Measurements from ENCODE around the gene KCNE1.
"Not testable (repeated sequence)": the region's sequence is repeated elsewhere in the genome, so short reads cannot be mapped to it uniquely, and the experiment has no call there.

Gene KCNE1

GRCh38 chr21:34447018-34447417 lies 65.0 kb downstream of the KCNE1 start:
- not testable (repeated sequence) for H3K27me3 ChIP-seq (ENCODE audit: control insufficient read depth in 2 of 2, insufficient read depth in 2 of 2, low read length in 2 of 2); H3K27ac ChIP-seq (ENCODE audit: low read depth in 2 of 2, low read length in 2 of 2); H3K4me3 ChIP-seq (ENCODE audit: low read length in 2 of 2); H3K9me3 ChIP-seq (ENCODE audit: control insufficient read depth in 2 of 2, low read length in 2 of 2); H3K4me1 ChIP-seq (ENCODE audit: control insufficient read depth in 2 of 2, insufficient read depth in 2 of 2, low read length in 2 of 2); H3K9ac ChIP-seq (ENCODE audit: low read depth in 1 of 2, low read length in 2 of 2); H3K36me3 ChIP-seq (ENCODE audit: control insufficient read depth in 2 of 2, insufficient read depth in 2 of 2, low read length in 2 of 2)

GRCh38 chr21:34443486-34443885 lies 68.5 kb downstream of the KCNE1 start:
- not testable (repeated sequence) for H3K4me1 ChIP-seq (ENCODE audit: control insufficient read depth in 2 of 2, insufficient read depth in 2 of 2, low read length in 2 of 2); H3K36me3 ChIP-seq (ENCODE audit: control insufficient read depth in 2 of 2, insufficient read depth in 2 of 2, low read length in 2 of 2); H3K9me3 ChIP-seq (ENCODE audit: control insufficient read depth in 2 of 2, low read length in 2 of 2)

DNA sequence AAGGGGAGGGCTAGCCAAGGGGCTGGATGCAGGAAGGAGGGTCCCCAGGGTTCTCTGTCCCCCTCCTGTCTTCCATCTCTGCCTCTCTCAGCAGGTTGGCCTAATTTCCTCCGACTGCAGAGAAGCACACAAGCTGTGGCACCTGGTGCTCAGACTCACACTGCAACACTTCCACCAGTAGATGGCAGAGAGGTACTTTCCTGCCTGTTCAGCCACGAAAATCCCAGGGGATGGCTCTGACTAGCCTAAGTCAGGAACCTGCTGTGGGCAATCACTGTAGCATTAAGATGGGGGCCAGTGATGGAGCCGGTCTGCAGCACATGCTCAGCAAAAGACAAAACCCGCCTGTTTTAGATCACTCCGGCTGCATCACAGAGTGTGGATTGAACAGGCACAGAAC lies 82.3 kb downstream of the KCNE1 start:
- H3K36me3 ChIP-seq (ENCODE audit: control insufficient read depth in 2 of 2, insufficient read depth in 2 of 2, low read length in 2 of 2); H3K27me3 ChIP-seq (ENCODE audit: control insufficient read depth in 2 of 2, insufficient read depth in 2 of 2, low read length in 2 of 2); H3K4me3 ChIP-seq (ENCODE audit: low read length in 2 of 2); H3K27ac ChIP-seq (ENCODE audit: low read depth in 2 of 2, low read length in 2 of 2); H3K4me1 ChIP-seq (ENCODE audit: control insufficient read depth in 2 of 2, insufficient read depth in 2 of 2, low read length in 2 of 2); H3K9ac ChIP-seq (ENCODE audit: low read depth in 1 of 2, low read length in 2 of 2); H3K9me3 ChIP-seq (ENCODE audit: control insufficient read depth in 2 of 2, low read length in 2 of 2): not testable (repeated sequence)

More at GRCh38 chr21:34443486-34443885, 68.5 kb downstream of the KCNE1 start:
- not testable (repeated sequence) for H3K27ac ChIP-seq (ENCODE audit: low read depth in 2 of 2, low read length in 2 of 2); H3K9ac ChIP-seq (ENCODE audit: low read depth in 1 of 2, low read length in 2 of 2); H3K4me3 ChIP-seq (ENCODE audit: low read length in 2 of 2); H3K27me3 ChIP-seq (ENCODE audit: control insufficient read depth in 2 of 2, insufficient read depth in 2 of 2, low read length in 2 of 2)

DNA sequence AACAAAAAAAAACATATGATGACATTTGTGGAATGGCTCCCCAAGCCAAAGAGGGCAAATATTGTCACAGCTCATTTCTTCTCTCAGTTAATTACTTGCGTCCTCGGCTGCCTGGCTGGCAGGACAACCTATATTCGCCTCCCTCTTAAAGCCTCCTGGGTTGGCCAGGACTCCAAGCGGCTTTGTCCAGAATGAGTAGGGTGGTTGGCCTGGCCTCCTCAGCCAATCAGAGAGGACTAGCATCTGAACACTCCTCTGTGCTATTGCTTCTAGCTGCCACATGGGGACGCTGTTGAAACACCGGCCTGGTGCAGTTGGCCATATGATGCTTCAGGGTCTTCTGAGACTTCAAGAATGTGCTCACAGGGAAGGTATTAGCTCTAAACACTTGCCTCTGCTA lies 83.6 kb downstream of the KCNE1 start:
- H3K4me3 ChIP-seq (ENCODE audit: low read length in 2 of 2); H3K36me3 ChIP-seq (ENCODE audit: control insufficient read depth in 2 of 2, insufficient read depth in 2 of 2, low read length in 2 of 2); H3K9ac ChIP-seq (ENCODE audit: low read depth in 1 of 2, low read length in 2 of 2); H3K9me3 ChIP-seq (ENCODE audit: control insufficient read depth in 2 of 2, low read length in 2 of 2); H3K4me1 ChIP-seq (ENCODE audit: control insufficient read depth in 2 of 2, insufficient read depth in 2 of 2, low read length in 2 of 2); H3K27me3 ChIP-seq (ENCODE audit: control insufficient read depth in 2 of 2, insufficient read depth in 2 of 2, low read length in 2 of 2); H3K27ac ChIP-seq (ENCODE audit: low read depth in 2 of 2, low read length in 2 of 2): not testable (repeated sequence)

DNA sequence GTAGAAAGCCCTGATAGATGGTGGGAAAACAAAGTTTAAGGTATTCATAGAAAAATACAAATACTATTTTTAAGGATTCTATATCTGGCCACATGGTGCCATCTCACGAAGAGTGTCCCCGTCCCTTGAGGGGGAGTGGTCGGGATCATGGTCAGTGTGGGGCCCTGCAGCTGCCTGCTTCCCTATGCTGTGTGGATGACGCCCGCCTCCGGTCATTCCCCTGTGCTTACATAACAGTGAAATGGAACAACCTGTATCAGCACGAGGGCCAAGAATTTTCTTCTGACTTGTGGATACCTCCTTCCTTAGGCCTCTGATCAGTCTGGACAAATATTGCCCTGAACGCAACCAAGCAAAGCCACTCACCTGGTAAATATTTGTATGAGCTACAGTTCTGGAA lies 84.7 kb downstream of the KCNE1 start:
- H3K9me3 ChIP-seq (ENCODE audit: control insufficient read depth in 2 of 2, low read length in 2 of 2); H3K9ac ChIP-seq (ENCODE audit: low read depth in 1 of 2, low read length in 2 of 2); H3K4me1 ChIP-seq (ENCODE audit: control insufficient read depth in 2 of 2, insufficient read depth in 2 of 2, low read length in 2 of 2); H3K36me3 ChIP-seq (ENCODE audit: control insufficient read depth in 2 of 2, insufficient read depth in 2 of 2, low read length in 2 of 2); H3K4me3 ChIP-seq (ENCODE audit: low read length in 2 of 2); H3K27me3 ChIP-seq (ENCODE audit: control insufficient read depth in 2 of 2, insufficient read depth in 2 of 2, low read length in 2 of 2); H3K27ac ChIP-seq (ENCODE audit: low read depth in 2 of 2, low read length in 2 of 2): not testable (repeated sequence)

- H3K9me3 ChIP-seq (ENCODE audit: control insufficient read depth in 2 of 2, low read length in 2 of 2); H3K36me3 ChIP-seq (ENCODE audit: control insufficient read depth in 2 of 2, insufficient read depth in 2 of 2, low read length in 2 of 2); H3K27ac ChIP-seq (ENCODE audit: low read depth in 2 of 2, low read length in 2 of 2); H3K27me3 ChIP-seq (ENCODE audit: control insufficient read depth in 2 of 2, insufficient read depth in 2 of 2, low read length in 2 of 2); H3K4me3 ChIP-seq (ENCODE audit: low read length in 2 of 2); H3K9ac ChIP-seq (ENCODE audit: low read depth in 1 of 2, low read length in 2 of 2); H3K4me1 ChIP-seq (ENCODE audit: control insufficient read depth in 2 of 2, insufficient read depth in 2 of 2, low read length in 2 of 2): not testable (repeated sequence)
Measured at GRCh38 chr21:34423805-34424204, 88.2 kb downstream of the KCNE1 start, which contains the start of gene SMIM34. Gene SMIM34 (minus strand): TSS chr21:34423951. CDS start chr21:34423839, 112 bp downstream.

- not testable (repeated sequence) for H3K27me3 ChIP-seq (ENCODE audit: control insufficient read depth in 2 of 2, insufficient read depth in 2 of 2, low read length in 2 of 2); H3K27ac ChIP-seq (ENCODE audit: low read depth in 2 of 2, low read length in 2 of 2); H3K9me3 ChIP-seq (ENCODE audit: control insufficient read depth in 2 of 2, low read length in 2 of 2); H3K4me3 ChIP-seq (ENCODE audit: low read length in 2 of 2); H3K4me1 ChIP-seq (ENCODE audit: control insufficient read depth in 2 of 2, insufficient read depth in 2 of 2, low read length in 2 of 2); H3K36me3 ChIP-seq (ENCODE audit: control insufficient read depth in 2 of 2, insufficient read depth in 2 of 2, low read length in 2 of 2); H3K9ac ChIP-seq (ENCODE audit: low read depth in 1 of 2, low read length in 2 of 2)
Measured at GRCh38 chr21:34417448-34418077, 94.4 kb downstream of the KCNE1 start.

DNA sequence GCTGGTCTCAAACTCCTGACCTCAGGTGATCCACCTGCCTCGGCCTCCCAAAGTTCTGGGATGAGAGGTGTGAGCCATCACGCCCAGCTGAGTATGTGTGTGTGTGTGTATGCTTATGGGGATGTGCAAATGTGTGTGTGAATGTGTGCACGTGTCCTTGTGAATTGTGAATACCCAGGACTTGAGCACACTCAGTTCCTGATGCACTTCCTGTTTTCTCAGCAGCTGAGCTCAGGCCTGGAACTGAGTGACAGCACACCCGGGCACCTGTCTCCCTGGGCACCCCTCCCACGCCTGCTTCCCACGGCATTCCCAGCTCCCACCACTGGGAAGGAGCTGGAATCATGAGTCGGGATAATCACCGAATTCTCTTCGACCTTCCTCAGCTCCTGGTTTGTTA lies 104.7 kb downstream of the KCNE1 start:
- H3K27me3 ChIP-seq (ENCODE audit: control insufficient read depth in 2 of 2, insufficient read depth in 2 of 2, low read length in 2 of 2); H3K9me3 ChIP-seq (ENCODE audit: control insufficient read depth in 2 of 2, low read length in 2 of 2); H3K4me3 ChIP-seq (ENCODE audit: low read length in 2 of 2); H3K27ac ChIP-seq (ENCODE audit: low read depth in 2 of 2, low read length in 2 of 2); H3K4me1 ChIP-seq (ENCODE audit: control insufficient read depth in 2 of 2, insufficient read depth in 2 of 2, low read length in 2 of 2); H3K9ac ChIP-seq (ENCODE audit: low read depth in 1 of 2, low read length in 2 of 2); H3K36me3 ChIP-seq (ENCODE audit: control insufficient read depth in 2 of 2, insufficient read depth in 2 of 2, low read length in 2 of 2): not testable (repeated sequence)

DNA sequence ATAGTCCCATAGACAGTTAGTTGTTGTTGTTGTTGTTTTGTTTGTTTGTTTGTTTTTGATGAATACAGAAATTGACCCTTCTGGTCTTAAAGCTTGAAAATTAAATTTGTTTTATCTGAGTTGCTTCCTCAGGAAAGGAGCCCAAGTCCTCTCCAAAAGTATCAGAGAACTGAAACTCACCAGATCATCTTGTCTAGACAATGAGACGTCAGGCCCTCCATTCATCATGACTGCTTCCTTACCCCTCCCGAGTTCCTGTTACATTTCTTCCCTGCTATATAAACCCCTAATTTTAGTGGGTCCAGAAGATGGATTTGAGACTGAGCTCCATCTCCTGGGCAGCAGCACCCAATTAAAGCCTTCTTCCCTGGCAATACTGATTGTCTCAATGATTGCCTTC lies 105.3 kb downstream of the KCNE1 start:
- H3K27me3 ChIP-seq (ENCODE audit: control insufficient read depth in 2 of 2, insufficient read depth in 2 of 2, low read length in 2 of 2); H3K27ac ChIP-seq (ENCODE audit: low read depth in 2 of 2, low read length in 2 of 2); H3K36me3 ChIP-seq (ENCODE audit: control insufficient read depth in 2 of 2, insufficient read depth in 2 of 2, low read length in 2 of 2); H3K9me3 ChIP-seq (ENCODE audit: control insufficient read depth in 2 of 2, low read length in 2 of 2); H3K4me1 ChIP-seq (ENCODE audit: control insufficient read depth in 2 of 2, insufficient read depth in 2 of 2, low read length in 2 of 2); H3K9ac ChIP-seq (ENCODE audit: low read depth in 1 of 2, low read length in 2 of 2); H3K4me3 ChIP-seq (ENCODE audit: low read length in 2 of 2): not testable (repeated sequence)

GRCh38 chr21:34406102-34406501 lies 105.9 kb downstream of the KCNE1 start:
- H3K27ac ChIP-seq (ENCODE audit: low read depth in 2 of 2, low read length in 2 of 2); H3K4me3 ChIP-seq (ENCODE audit: low read length in 2 of 2); H3K27me3 ChIP-seq (ENCODE audit: control insufficient read depth in 2 of 2, insufficient read depth in 2 of 2, low read length in 2 of 2); H3K36me3 ChIP-seq (ENCODE audit: control insufficient read depth in 2 of 2, insufficient read depth in 2 of 2, low read length in 2 of 2); H3K4me1 ChIP-seq (ENCODE audit: control insufficient read depth in 2 of 2, insufficient read depth in 2 of 2, low read length in 2 of 2); H3K9me3 ChIP-seq (ENCODE audit: control insufficient read depth in 2 of 2, low read length in 2 of 2); H3K9ac ChIP-seq (ENCODE audit: low read depth in 1 of 2, low read length in 2 of 2): not testable (repeated sequence)

DNA sequence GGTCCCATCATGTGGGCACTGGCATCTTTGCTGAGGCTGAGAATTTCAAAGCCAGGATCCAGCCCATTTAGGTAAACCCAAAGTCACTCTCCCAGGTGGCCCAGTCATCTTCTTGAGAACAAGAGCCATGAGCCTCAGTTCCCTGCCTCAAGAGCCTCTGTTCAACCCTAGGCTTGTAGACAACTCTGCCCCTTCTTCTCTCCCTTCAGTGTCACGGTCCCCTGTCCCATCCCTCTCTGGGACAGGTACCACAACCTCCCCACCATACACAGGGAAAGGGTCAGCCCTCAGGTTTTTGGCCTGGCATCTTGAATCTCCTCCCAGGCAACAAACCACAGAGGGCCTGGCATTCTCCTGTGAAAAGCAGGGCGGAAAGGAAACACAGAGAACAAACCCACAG lies 106.3 kb downstream of the KCNE1 start:
- H3K4me3 ChIP-seq (ENCODE audit: low read length in 2 of 2); H3K9me3 ChIP-seq (ENCODE audit: control insufficient read depth in 2 of 2, low read length in 2 of 2); H3K27ac ChIP-seq (ENCODE audit: low read depth in 2 of 2, low read length in 2 of 2); H3K4me1 ChIP-seq (ENCODE audit: control insufficient read depth in 2 of 2, insufficient read depth in 2 of 2, low read length in 2 of 2); H3K36me3 ChIP-seq (ENCODE audit: control insufficient read depth in 2 of 2, insufficient read depth in 2 of 2, low read length in 2 of 2); H3K9ac ChIP-seq (ENCODE audit: low read depth in 1 of 2, low read length in 2 of 2); H3K27me3 ChIP-seq (ENCODE audit: control insufficient read depth in 2 of 2, insufficient read depth in 2 of 2, low read length in 2 of 2): not testable (repeated sequence)

Measured in mucosa of rectum (tissue), 2 donors.